ENCODE data around the gene CCR8. TPM values are rescaled to one million over a fixed set of nuclear protein-coding genes. Genes with fewer than 3 reads are reported as not detected.

CCR8 gene
- total RNA-seq, 1 donor from 2014 or later: not detected

Other genes with a start within 250 kb of the CCR8 start
- 11.5 TPM for gene GORASP1, start 222.1 kb upstream of the CCR8 start, total RNA-seq
- 1.0 TPM for gene TTC21A, start 222.0 kb upstream of the CCR8 start, total RNA-seq
- gene CSRNP1, start 176.1 kb upstream of the CCR8 start, total RNA-seq: 8.9 TPM
- 30.8 TPM for gene XIRP1, start 137.1 kb upstream of the CCR8 start, total RNA-seq
- 3.1 TPM for gene CX3CR1, start 49.7 kb upstream of the CCR8 start, total RNA-seq
- 13.6 TPM for gene SLC25A38, start 53.7 kb downstream of the CCR8 start, total RNA-seq
- gene RPSA, start 77.0 kb downstream of the CCR8 start, total RNA-seq: 1,387 TPM
- not detected for gene MOBP, start 138.0 kb downstream of the CCR8 start, total RNA-seq